ENCODE data around the gene PEX5L. TPM values are rescaled to one million over a fixed set of nuclear protein-coding genes. Genes with fewer than 3 reads are reported as not detected.

Gene PEX5L
- total RNA-seq, 1 experiment from 2014 or later = 0.45 TPM

GRCh38 chr3:179833294-179833693, 203.4 kb downstream of the PEX5L start:
- no peak overlapping the region for H3K4me3 ChIP-seq (ENCODE audit: insufficient read depth, low read depth, low read length)
- H3K36me3 ChIP-seq (replicated peaks; ENCODE audit: control insufficient read depth, insufficient read depth, low read length) = no peaks in the 10 kb centered on the region
- DNase-seq = no peak
- no peaks in the 10 kb centered on the region for H3K27me3 ChIP-seq (ENCODE audit: control insufficient read depth, insufficient read depth, low read length)

- H3K4me3 ChIP-seq (ENCODE audit: insufficient read depth, low read depth, low read length) = no peak overlapping the region
- H3K36me3 ChIP-seq (replicated peaks; ENCODE audit: control insufficient read depth, insufficient read depth, low read length) = no peaks in the 10 kb centered on the region
- H3K27me3 ChIP-seq (ENCODE audit: control insufficient read depth, insufficient read depth, low read length) = no peaks in the 10 kb centered on the region
- no peak for DNase-seq
These were observed 204.3 kb downstream of the PEX5L start for GRCh38 chr3:179832333-179832854.

GRCh38 chr3:179829401-179829800, 207.3 kb downstream of the PEX5L start:
- peak; percentile 16 for DNase-seq

GRCh38 chr3:179828738-179829137, 208.0 kb downstream of the PEX5L start:
- Histone ChIP-seq H3K27me3 (ENCODE audit: control insufficient read depth, insufficient read depth, low read length) (no peaks in the 10 kb centered on the region), H3K36me3 (replicated peaks; ENCODE audit: control insufficient read depth, insufficient read depth, low read length) (no peaks in the 10 kb centered on the region), H3K4me3 (ENCODE audit: insufficient read depth, low read depth, low read length) (no peak overlapping the region)
- no peak for DNase-seq

More at GRCh38 chr3:179829401-179829800, 207.3 kb downstream of the PEX5L start:
- Histone ChIP-seq H3K4me3 (ENCODE audit: insufficient read depth, low read depth, low read length) (no peak overlapping the region), H3K36me3 (replicated peaks; ENCODE audit: control insufficient read depth, insufficient read depth, low read length) (no peaks in the 10 kb centered on the region), H3K27me3 (ENCODE audit: control insufficient read depth, insufficient read depth, low read length) (no peaks in the 10 kb centered on the region)

GRCh38 chr3:179826247-179826637, 210.5 kb downstream of the PEX5L start:
- no peak overlapping the region for H3K4me3 ChIP-seq (ENCODE audit: insufficient read depth, low read depth, low read length)
- no peaks in the 10 kb centered on the region for H3K36me3 ChIP-seq (replicated peaks; ENCODE audit: control insufficient read depth, insufficient read depth, low read length)
- H3K27me3 ChIP-seq (ENCODE audit: control insufficient read depth, insufficient read depth, low read length) = no peaks in the 10 kb centered on the region
- DNase-seq = no peak

GRCh38 chr3:179825527-179826246, 211.1 kb downstream of the PEX5L start:
- DNase-seq = no peak
- Histone ChIP-seq H3K27me3 (ENCODE audit: control insufficient read depth, insufficient read depth, low read length) (no peaks in the 10 kb centered on the region), H3K4me3 (ENCODE audit: insufficient read depth, low read depth, low read length) (no peak overlapping the region), H3K36me3 (replicated peaks; ENCODE audit: control insufficient read depth, insufficient read depth, low read length) (no peaks in the 10 kb centered on the region)

GRCh38 chr3:179822296-179822695, 214.4 kb downstream of the PEX5L start:
- no peak for DNase-seq
- Histone ChIP-seq H3K27me3 (ENCODE audit: control insufficient read depth, insufficient read depth, low read length) (no peaks in the 10 kb centered on the region), H3K4me3 (ENCODE audit: insufficient read depth, low read depth, low read length) (no peak overlapping the region), H3K36me3 (replicated peaks; ENCODE audit: control insufficient read depth, insufficient read depth, low read length) (no peaks in the 10 kb centered on the region)

GRCh38 chr3:179819379-179819778, 217.4 kb downstream of the PEX5L start:
- DNase-seq = no peak
- no peaks in the 10 kb centered on the region for H3K27me3 ChIP-seq (ENCODE audit: control insufficient read depth, insufficient read depth, low read length)

GRCh38 chr3:179812096-179812382, 224.7 kb downstream of the PEX5L start:
- DNase-seq = no peak
- H3K4me3 ChIP-seq (ENCODE audit: insufficient read depth, low read depth, low read length) = no peak overlapping the region
- H3K27me3 ChIP-seq (ENCODE audit: control insufficient read depth, insufficient read depth, low read length) = no peaks in the 10 kb centered on the region
- H3K36me3 ChIP-seq (replicated peaks; ENCODE audit: control insufficient read depth, insufficient read depth, low read length) = no peaks in the 10 kb centered on the region

More at GRCh38 chr3:179819379-179819778, 217.4 kb downstream of the PEX5L start:
- no peak overlapping the region for H3K4me3 ChIP-seq (ENCODE audit: insufficient read depth, low read depth, low read length)
- no peaks in the 10 kb centered on the region for H3K36me3 ChIP-seq (replicated peaks; ENCODE audit: control insufficient read depth, insufficient read depth, low read length)

- no peaks in the 10 kb centered on the region for H3K36me3 ChIP-seq (replicated peaks; ENCODE audit: control insufficient read depth, insufficient read depth, low read length)
- no peak overlapping the region for H3K4me3 ChIP-seq (ENCODE audit: insufficient read depth, low read depth, low read length)
- H3K27me3 ChIP-seq (ENCODE audit: control insufficient read depth, insufficient read depth, low read length) = no peaks in the 10 kb centered on the region
- DNase-seq = peak; percentile 72
These were observed 225.2 kb downstream of the PEX5L start for GRCh38 chr3:179811321-179812095.

GRCh38 chr3:179809639-179810038, 227.1 kb downstream of the PEX5L start:
- H3K4me3 ChIP-seq (ENCODE audit: insufficient read depth, low read depth, low read length) = no peak overlapping the region
- H3K36me3 ChIP-seq (replicated peaks; ENCODE audit: control insufficient read depth, insufficient read depth, low read length) = no peaks in the 10 kb centered on the region
- DNase-seq = no peak
- H3K27me3 ChIP-seq (ENCODE audit: control insufficient read depth, insufficient read depth, low read length) = no peaks in the 10 kb centered on the region

GRCh38 chr3:179807588-179807987, 229.1 kb downstream of the PEX5L start:
- no peak overlapping the region for H3K4me3 ChIP-seq (ENCODE audit: insufficient read depth, low read depth, low read length)
- no peaks in the 10 kb centered on the region for H3K27me3 ChIP-seq (ENCODE audit: control insufficient read depth, insufficient read depth, low read length)
- no peak for DNase-seq
- no peaks in the 10 kb centered on the region for H3K36me3 ChIP-seq (replicated peaks; ENCODE audit: control insufficient read depth, insufficient read depth, low read length)

GRCh38 chr3:179806177-179806576, 230.6 kb downstream of the PEX5L start:
- no peak for DNase-seq
- Histone ChIP-seq H3K36me3 (replicated peaks; ENCODE audit: control insufficient read depth, insufficient read depth, low read length) (no peaks in the 10 kb centered on the region), H3K4me3 (ENCODE audit: insufficient read depth, low read depth, low read length) (no peak overlapping the region)

GRCh38 chr3:179801856-179802255, 234.9 kb downstream of the PEX5L start:
- H3K27me3 ChIP-seq (ENCODE audit: control insufficient read depth, insufficient read depth, low read length) = no peaks in the 10 kb centered on the region
- H3K36me3 ChIP-seq (replicated peaks; ENCODE audit: control insufficient read depth, insufficient read depth, low read length) = no peaks in the 10 kb centered on the region
- no peak overlapping the region for H3K4me3 ChIP-seq (ENCODE audit: insufficient read depth, low read depth, low read length)
- DNase-seq = no peak

More at GRCh38 chr3:179806177-179806576, 230.6 kb downstream of the PEX5L start:
- H3K27me3 ChIP-seq (ENCODE audit: control insufficient read depth, insufficient read depth, low read length) = no peaks in the 10 kb centered on the region

GRCh38 chr3:179801263-179801662, 235.5 kb downstream of the PEX5L start:
- H3K4me3 ChIP-seq (ENCODE audit: insufficient read depth, low read depth, low read length) = no peak overlapping the region
- DNase-seq = no peak
- H3K27me3 ChIP-seq (ENCODE audit: control insufficient read depth, insufficient read depth, low read length) = no peaks in the 10 kb centered on the region
- no peaks in the 10 kb centered on the region for H3K36me3 ChIP-seq (replicated peaks; ENCODE audit: control insufficient read depth, insufficient read depth, low read length)

All from H7 (cell line).